GM21447 (cell line): Measurements from ENCODE around the gene PARD3B.

Source experiments
- ATAC-seq: cut with Tn5 transposase; IDR thresholded peaks from one replicate; pipeline ENCODE4 v1.9.1; 2021; ENCODE audit not compliant: unreplicated experiment

PARD3B gene

GRCh38 chr2:204749319-204749718 is 204.0 kb downstream of the PARD3B start:
- ATAC-seq: no peak

GRCh38 chr2:204750389-204750788 is 205.1 kb downstream of the PARD3B start:
- no peak for ATAC-seq

GRCh38 chr2:204751472-204751871 is 206.2 kb downstream of the PARD3B start:
- no peak for ATAC-seq

- no peak for ATAC-seq
These were observed 208.6 kb downstream of the PARD3B start for GRCh38 chr2:204753841-204754240.

- ATAC-seq: no peak
These were observed 209.6 kb downstream of the PARD3B start for GRCh38 chr2:204754898-204755297.

GRCh38 chr2:204763974-204764703 is 218.9 kb downstream of the PARD3B start:
- ATAC-seq: no peak

- ATAC-seq: no peak
These were observed 225.5 kb downstream of the PARD3B start for GRCh38 chr2:204770735-204771134.

GRCh38 chr2:204771721-204772120 is 226.4 kb downstream of the PARD3B start:
- ATAC-seq: no peak

GRCh38 chr2:204772546-204772945 is 227.3 kb downstream of the PARD3B start:
- ATAC-seq: no peak

- ATAC-seq: no peak
These were observed 230.5 kb downstream of the PARD3B start for GRCh38 chr2:204775766-204776165.

- no peak for ATAC-seq
These were observed 231.7 kb downstream of the PARD3B start for GRCh38 chr2:204776781-204777559.

- ATAC-seq: no peak
These were observed 234.5 kb downstream of the PARD3B start for GRCh38 chr2:204779771-204780170.

GRCh38 chr2:204781941-204782340 is 236.7 kb downstream of the PARD3B start:
- no peak for ATAC-seq

GRCh38 chr2:204790076-204790475 is 244.8 kb downstream of the PARD3B start:
- no peak for ATAC-seq

- ATAC-seq: no peak
These were observed 246.0 kb downstream of the PARD3B start for GRCh38 chr2:204791230-204791629.

- no peak for ATAC-seq
These were observed 249.3 kb downstream of the PARD3B start for GRCh38 chr2:204794624-204795023.

GRCh38 chr2:204795156-204795555 is 249.9 kb downstream of the PARD3B start:
- no peak for ATAC-seq

GRCh38 chr2:204796581-204796980 is 251.3 kb downstream of the PARD3B start:
- ATAC-seq: no peak

GRCh38 chr2:204799791-204800190 is 254.5 kb downstream of the PARD3B start:
- ATAC-seq: no peak

- ATAC-seq: no peak
These were observed 263.2 kb downstream of the PARD3B start for GRCh38 chr2:204808494-204808893.

GRCh38 chr2:204824751-204825453 is 279.6 kb downstream of the PARD3B start:
- no peak for ATAC-seq

- no peak for ATAC-seq
These were observed 280.4 kb downstream of the PARD3B start for GRCh38 chr2:204825681-204826080.
